GM21717 (cell line): ENCODE measurements around the gene KRTAP12-2.

ENCODE experiments used
- ATAC-seq: cut with Tn5 transposase; IDR thresholded peaks from one replicate; pipeline ENCODE4 v1.9.1; 2021; ENCODE audit warnings: mild to moderate bottlenecking, moderate library complexity; ENCODE audit not compliant: unreplicated experiment

KRTAP12-2 gene

DNA sequence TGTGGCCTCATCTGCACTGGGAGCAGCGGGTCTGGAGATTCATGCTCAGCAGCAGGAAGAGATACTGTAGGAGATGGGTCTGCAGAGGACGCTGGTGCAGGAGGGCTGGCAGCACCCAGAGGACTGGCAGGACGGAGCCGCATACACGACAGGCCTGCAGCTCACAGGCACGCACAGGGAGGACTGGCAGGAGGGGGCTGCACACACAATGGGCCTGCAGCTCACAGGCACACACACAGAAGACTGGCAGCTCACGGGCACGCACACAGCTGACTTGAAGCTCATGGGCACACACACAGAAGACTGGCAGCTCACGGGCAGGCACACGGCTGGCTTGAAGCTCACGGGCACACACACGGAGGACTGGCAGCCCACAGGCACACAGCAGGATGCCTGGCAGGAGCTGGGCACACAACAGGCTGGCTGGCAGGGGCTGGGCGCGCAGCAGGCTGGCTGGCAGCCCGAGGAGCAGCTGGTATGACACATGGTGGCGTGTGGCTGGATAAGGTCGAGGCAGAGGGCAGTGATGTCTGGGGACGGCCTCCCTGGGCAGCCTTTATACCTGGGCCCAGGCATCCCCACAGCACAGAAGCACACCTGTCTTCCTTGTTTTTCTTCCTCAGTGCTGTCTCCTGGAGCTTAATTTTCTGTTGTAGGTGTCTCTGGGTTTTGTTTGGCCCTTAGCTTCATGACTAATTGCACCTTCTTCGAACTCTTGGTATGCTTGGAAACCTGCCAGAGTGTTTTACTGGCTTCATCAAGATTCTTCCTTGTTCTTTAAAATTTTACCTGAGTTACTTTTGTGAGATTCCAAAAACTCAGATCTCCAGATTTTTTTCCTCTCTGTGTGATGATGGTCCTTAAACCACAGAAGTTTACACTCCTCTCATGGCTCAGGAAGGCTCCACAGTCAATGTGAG lies at the start of gene KRTAP12-2:
Gene KRTAP12-2 (minus strand): TSS at position 527 of the 920 bp plus-strand sequence. CDS start 41 bp downstream, at position 486.
- no peak for ATAC-seq

GRCh38 chr21:44714905-44715304 lies 48.2 kb upstream of the KRTAP12-2 start:
- ATAC-seq = no peak

- no peak for ATAC-seq
These were observed 47.1 kb upstream of the KRTAP12-2 start for GRCh38 chr21:44713846-44714245.

DNA sequence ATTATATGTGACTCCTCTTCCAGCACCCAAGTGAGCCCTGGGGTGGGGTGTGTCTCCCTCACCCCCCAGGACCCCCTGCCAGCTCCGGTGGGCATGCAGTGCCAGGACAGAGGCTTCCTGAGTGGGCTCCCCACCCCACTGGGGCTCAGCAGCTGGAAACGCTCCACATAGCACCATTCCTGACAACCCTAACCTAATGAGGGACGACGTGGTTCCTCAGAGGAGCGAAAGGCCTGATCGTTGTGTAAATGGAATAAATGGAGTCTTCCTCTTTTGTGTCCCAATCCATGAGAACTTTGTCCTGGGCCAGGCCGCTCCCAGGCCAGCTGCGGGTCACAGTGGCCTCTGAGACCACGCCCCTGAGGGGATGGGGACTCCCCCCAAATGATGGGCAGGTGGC lies 46.4 kb upstream of the KRTAP12-2 start:
- ATAC-seq = no peak

- ATAC-seq = no peak
These were observed 45.7 kb upstream of the KRTAP12-2 start for GRCh38 chr21:44712203-44713028.

DNA sequence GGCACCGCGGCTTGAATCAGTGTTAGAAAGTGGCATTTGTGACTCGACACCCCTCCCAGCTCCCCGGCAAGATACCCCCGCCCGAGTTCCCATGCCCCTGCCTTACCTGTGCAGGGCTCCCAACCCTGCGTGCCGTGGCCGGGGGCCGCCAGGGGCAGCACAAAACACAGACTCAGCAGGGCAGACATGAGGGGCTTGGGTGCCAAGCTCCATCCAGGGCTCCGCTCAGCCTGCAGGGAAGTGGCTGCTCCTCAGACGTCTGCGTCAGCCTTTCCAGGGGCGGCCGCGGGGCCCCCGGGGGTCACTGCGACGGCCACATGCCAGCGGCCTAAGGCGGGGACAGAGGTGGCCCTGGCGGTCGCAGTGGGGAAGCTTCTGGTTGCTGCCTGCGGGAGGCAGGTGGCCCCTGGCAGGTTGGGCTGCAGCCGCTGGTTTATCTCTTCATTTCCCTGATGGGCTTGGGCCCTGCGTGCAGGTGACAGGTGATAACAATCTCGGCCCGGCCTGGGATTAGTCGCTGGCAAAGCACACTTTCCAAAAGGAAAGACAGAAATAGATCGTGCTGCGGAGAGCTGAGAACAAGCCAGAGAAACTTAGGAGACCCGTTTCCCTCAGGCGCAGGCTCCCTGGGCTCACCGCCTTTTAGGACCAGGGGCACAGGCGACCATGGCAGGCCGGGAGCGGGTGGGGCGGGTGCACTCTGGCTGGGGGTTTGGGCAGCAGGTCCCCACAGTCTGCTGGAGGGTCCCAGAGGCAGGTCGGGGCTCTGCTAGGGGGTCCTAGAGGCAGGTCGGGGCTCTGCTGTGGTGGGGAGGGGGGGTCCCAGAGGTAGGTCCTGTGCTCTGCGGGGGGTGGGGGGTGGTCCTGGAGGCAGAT lies 44.8 kb upstream of the KRTAP12-2 start, which contains the start of gene TSPEAR:
Gene TSPEAR (minus strand): TSS at position 246 of the 876 bp plus-strand sequence. CDS start 58 bp downstream, at position 188.
- no peak for ATAC-seq

- no peak for ATAC-seq
These were observed 44.1 kb upstream of the KRTAP12-2 start for GRCh38 chr21:44710756-44711326.

DNA sequence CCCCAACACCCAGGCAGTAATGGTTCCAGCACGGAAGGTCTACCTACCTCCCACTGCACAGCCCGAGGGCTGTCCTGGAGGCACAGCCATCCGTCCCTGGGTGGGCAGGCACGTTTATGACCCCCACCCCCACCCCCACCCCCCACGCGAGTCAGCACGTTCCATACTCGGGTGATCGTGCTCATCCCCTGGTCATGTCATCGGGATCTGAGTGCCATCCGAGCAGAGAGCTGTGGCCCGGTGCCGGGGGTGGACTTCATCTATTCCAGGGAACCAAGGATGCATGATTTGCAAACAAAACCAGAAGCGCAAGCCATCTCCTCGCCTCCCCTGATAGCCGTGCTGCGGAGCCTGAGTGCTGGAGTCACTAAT lies 43.6 kb upstream of the KRTAP12-2 start:
- no peak for ATAC-seq

GRCh38 chr21:44709426-44710293 lies 42.9 kb upstream of the KRTAP12-2 start:
- no peak for ATAC-seq

DNA sequence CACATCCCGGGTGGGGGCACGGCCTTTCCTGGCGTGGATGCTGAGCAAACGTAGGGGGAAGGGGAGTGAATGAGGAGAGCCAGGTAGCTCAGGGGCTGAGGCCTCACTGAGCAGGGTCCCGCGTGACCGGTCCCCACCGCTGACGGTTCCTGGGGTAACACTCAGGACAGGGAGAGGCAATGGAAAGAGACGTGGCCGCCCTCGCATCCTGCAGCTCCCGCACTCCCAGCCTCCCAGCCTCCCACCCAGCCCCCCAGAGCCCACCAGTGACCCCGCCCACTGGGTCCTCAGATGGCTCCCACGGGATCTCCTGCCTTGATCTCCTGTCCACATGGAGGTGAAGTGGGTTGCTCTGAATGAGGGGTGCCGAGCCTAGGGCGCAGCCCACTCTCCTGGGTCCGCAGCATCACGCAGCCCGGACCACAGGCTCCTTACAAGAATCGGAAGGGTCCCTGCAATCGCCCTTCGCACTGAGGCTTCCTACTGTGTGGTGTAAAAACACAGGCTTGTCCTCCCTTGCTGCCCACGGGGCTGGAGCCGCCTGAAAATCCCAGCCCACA lies 42.2 kb upstream of the KRTAP12-2 start:
- no peak for ATAC-seq

- ATAC-seq = no peak
These were observed 41.6 kb upstream of the KRTAP12-2 start for GRCh38 chr21:44708213-44708865.

- no peak for ATAC-seq
These were observed 40.2 kb upstream of the KRTAP12-2 start for GRCh38 chr21:44706706-44707581.

- no peak for ATAC-seq
These were observed 39.4 kb upstream of the KRTAP12-2 start for GRCh38 chr21:44706026-44706705.

DNA sequence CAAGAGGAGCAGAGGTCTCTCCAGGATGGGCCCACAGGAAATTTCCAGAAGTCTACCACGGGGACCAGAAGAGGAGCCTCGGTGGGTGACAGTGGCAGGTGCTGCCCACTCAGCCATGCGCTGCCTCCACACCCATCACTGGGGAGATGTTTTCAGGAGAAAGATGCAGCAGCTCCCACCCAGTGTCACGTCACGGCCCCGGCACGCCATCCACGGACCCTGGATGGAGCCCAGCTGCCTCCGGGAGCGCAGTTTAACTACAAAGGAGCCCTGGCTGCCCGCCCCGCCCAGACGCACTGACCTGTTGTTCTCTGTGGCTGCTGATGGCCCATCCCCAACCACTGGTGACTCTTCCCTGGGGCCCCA lies 37.9 kb upstream of the KRTAP12-2 start:
- no peak for ATAC-seq

DNA sequence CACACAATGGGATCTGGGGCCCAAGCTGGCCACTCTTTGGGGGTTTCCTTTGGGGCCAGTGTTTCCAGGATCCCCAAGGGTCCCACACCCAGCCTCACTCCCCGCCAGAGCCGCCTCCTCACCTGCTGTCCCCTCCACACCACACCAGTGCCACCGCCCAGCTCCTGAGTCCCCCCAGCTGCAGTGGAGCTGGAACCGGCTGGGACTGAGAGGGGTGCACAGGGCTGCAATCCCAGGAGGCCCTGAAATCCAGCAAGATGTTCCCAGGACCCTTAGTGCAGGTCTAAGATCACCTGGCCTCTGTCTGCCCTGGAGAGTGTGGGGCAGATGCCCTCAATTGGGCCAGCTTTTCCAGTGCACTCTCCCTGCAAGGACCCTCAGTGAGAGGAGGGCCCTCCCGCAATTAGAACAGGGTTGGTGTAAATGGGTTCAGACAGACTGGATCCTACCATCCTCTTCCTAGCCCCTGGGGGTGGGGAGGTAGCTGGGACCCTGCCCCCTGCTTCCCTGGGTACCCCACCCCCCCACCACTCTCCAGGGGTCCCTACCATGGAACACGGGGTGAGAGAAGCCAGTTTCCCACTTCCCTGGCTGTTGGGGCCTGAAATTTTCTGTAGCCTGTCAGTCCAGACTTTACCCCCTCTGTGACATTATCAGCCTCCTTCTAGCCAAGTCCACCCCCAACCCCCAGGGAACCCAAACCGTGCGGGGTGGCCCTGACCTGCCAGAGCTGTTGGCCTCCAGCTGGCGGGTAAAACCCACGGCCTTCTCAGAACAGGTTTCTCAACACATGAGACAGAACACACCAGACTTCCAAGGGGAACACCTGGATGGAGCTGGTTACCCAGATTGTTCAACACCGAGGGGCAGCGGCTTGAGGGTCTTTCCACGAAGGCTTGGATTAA lies 37.3 kb upstream of the KRTAP12-2 start:
- ATAC-seq = no peak
